PFSK-1 (cell line): ENCODE measurements around the gene TOGARAM2.

ENCODE experiments used
- POLR2AphosphoS5 ChIP-seq: IDR thresholded peaks from 2 replicates; pipeline ENCODE4 v1.6.1; 2012; ENCODE audit warnings: low read depth, mild to moderate bottlenecking, control low read depth, low read length, moderate library complexity
- REST ChIP-seq, 2 experiments: IDR thresholded peaks; 2 replicates each; pipeline versions ENCODE4 v1.6.1 to v1.8.0; 2011 to 2012; ENCODE audit warnings: low read depth in 2 of 2, low read length in 2 of 2, control low read depth in 1 of 2, inconsistent platforms in 1 of 2, mild to moderate bottlenecking in 1 of 2, moderate library complexity in 1 of 2; ENCODE audit not compliant: insufficient read depth in 1 of 2
- TAF1 ChIP-seq: IDR thresholded peaks from 2 replicates; pipeline ENCODE4 v1.6.1; 2012; ENCODE audit warnings: low read length, control low read depth, borderline replicate concordance; ENCODE audit not compliant: insufficient read depth

GRCh38 chr2:29084554-29084953 is 103.5 kb downstream of the TOGARAM2 start:
- TF ChIP-seq POLR2AphosphoS5 (no peak), REST (IDR thresholded peaks at IDR 0.05; ENCODE audit: insufficient read depth in 1 of 2, low read depth in 2 of 2, low read length in 2 of 2) (no peak), TAF1 (no peak)
